T-cell (primary cell): ENCODE data around the gene MRC2. TPM values are rescaled to one million over a fixed set of nuclear protein-coding genes. Genes with fewer than 3 reads are reported as not detected.

Experiments used
- ATAC-seq, 4 experiments: fragments of 200-7000 bp in 3 of 4; fragments of 150-1000 bp in 1 of 4; cut with Tn5 transposase; replicated peaks in 1 of 4; 1 replicate in 3 of 4; 2 replicates in 1 of 4; pipeline ENCODE4 v1.10.0; 2021; ENCODE audit warnings: moderate library complexity in 3 of 4, mild to moderate bottlenecking in 2 of 4, moderate number of reproducible peaks in 1 of 4
- CTCF ChIA-PET, 2 donors: fragments of 300-600 bp; sonication (Branson Sonifier 250); formaldehyde crosslinking; loops; one replicate each; lab custom pipeline; 2022; ENCODE audit warnings: antibody characterized with exemption in 2 of 2; lab: Charles Lee
- POLR2A ChIA-PET, 2 donors: fragments of 300-600 bp; sonication (Branson Sonifier 250); formaldehyde crosslinking; loops; one replicate each; lab custom pipeline; 2022; ENCODE audit warnings: antibody characterized with exemption in 2 of 2; lab: Charles Lee
- DNase-seq, 35 experiments: peaks; one replicate each; pipeline versions ENCODE4 v3.0.0 to v3.0.0-alpha.2; 2013 to 2023
- H3K27ac ChIP-seq: one replicate; pipeline ENCODE4 v1.5.1; 2013; ENCODE audit warnings: low read length
- H3K27me3 ChIP-seq, 2 experiments: replicated peaks in 1 of 2; 1 replicate in 1 of 2; 2 replicates in 1 of 2; pipeline versions ENCODE4 v1.6.1 to v1.7.0; 2013; ENCODE audit warnings: low read length in 1 of 2, mixed read lengths in 1 of 2; ENCODE audit not compliant: control insufficient read depth in 2 of 2, insufficient read depth in 2 of 2; ENCODE audit errors: extremely low read depth in 1 of 2
- H3K36me3 ChIP-seq, 2 donors: 1 replicate in 1 of 2; 2 replicates in 1 of 2; pipeline versions ENCODE4 v1.6.1 to v1.7.0; 2013; ENCODE audit warnings: low read length in 1 of 2; ENCODE audit not compliant: control insufficient read depth in 2 of 2, insufficient read depth in 1 of 2; ENCODE audit errors: extremely low read depth in 1 of 2
- H3K4me1 ChIP-seq, 2 experiments: 1 replicate in 1 of 2; 2 replicates in 1 of 2; pipeline versions ENCODE4 v1.6.1 to v1.7.0; 2013; ENCODE audit warnings: low read length in 2 of 2, mixed read lengths in 1 of 2; ENCODE audit not compliant: insufficient read depth in 2 of 2, control insufficient read depth in 1 of 2; ENCODE audit errors: extremely low read depth in 1 of 2
- H3K4me3 ChIP-seq, 2 donors: 1 replicate in 1 of 2; 2 replicates in 1 of 2; pipeline versions ENCODE4 v1.5.1 to v1.7.0; 2013; ENCODE audit warnings: mild to moderate bottlenecking in 2 of 2, low read length in 1 of 2, moderate library complexity in 1 of 2; ENCODE audit not compliant: control insufficient read depth in 1 of 2; ENCODE audit errors: extremely low read depth in 1 of 2
- H3K9me3 ChIP-seq: 2 replicates; pipeline ENCODE4 v1.7.0; 2013
- H3K27ac Mint-ChIP-seq, 2 donors: one replicate each; pipeline ENCODE4 v1.8.0; 2020 to 2021; ENCODE audit warnings: mild to moderate bottlenecking in 2 of 2, mixed read lengths in 2 of 2
- H3K27me3 Mint-ChIP-seq, 2 donors: one replicate each; pipeline ENCODE4 v1.8.0; 2021 to 2022; ENCODE audit warnings: mixed read lengths in 2 of 2
- H3K36me3 Mint-ChIP-seq: one replicate; pipeline ENCODE4 v1.8.0; 2021; ENCODE audit warnings: mixed read lengths
- H3K4me1 Mint-ChIP-seq, 3 donors: one replicate each; pipeline ENCODE4 v1.8.0; 2020 to 2022; ENCODE audit warnings: mixed read lengths in 3 of 3, mild to moderate bottlenecking in 1 of 3
- H3K4me3 Mint-ChIP-seq, 3 donors: one replicate each; pipeline ENCODE4 v1.8.0; 2020 to 2022; ENCODE audit warnings: mild to moderate bottlenecking in 3 of 3, mixed read lengths in 3 of 3, moderate library complexity in 3 of 3
- H3K9me3 Mint-ChIP-seq, 3 donors: one replicate each; pipeline ENCODE4 v1.8.0; 2020 to 2022; ENCODE audit warnings: mixed read lengths in 3 of 3
- WGBS: methylation state at CpG from one replicate; pipeline ENCODE4 v1.1.5; 2013; ENCODE audit warnings: missing lambda C conversion rate; ENCODE audit not compliant: insufficient coverage; 5-methylcytosine and 5-hydroxymethylcytosine counted together
- total RNA-seq, 35 experiments: library from RNA in 6 of 35; stranded (reverse) in 6 of 35; fragments of 120-200 nt in 1 of 35; gene quantifications; one replicate each; pipeline versions ENCODE4 v1.2.1 to v1.2.4 and lab custom pipeline; 2013 to 2026

The MRC2 gene
- total RNA-seq, 5 donors from 2014 or later (not counting 1 experiment from before 2014, with no cell fraction given) = 4.0 to 7.6 (median 5.2) TPM

DNA sequence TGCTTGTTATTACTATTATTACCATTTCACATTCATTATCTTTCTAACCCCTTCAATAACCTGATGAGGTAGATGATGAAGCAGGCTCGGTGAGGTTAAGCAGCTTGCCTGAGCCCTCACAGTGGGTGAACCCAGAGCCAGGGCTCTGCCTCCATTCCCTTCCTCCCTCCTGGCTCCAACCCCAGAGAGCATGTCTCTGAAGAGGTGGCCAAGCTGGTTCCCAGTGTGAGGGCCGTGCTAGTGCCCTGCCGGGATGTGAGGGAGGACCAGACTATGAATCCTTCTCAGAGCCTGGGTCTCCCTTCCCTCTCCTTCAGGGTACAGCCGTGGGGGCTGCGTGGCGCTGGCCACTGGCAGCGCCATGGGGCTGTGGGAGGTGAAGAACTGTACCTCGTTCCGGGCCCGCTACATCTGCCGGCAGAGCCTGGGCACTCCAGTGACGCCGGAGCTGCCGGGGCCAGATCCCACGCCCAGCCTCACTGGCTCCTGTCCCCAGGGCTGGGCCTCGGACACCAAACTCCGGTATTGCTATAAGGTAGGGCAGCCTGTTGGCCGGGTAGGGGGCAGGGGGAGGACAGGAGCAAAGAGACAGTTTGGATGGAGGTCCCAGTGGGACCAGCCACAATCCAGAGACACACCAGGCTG, 49.6 kb downstream of the MRC2 start:
- H3K27me3 ChIP-seq = peaks cover 0 to 2% of the 10 kb centered on the region in 2 experiments
- ChIA-PET POLR2A (no interaction called here), CTCF (interaction anchor here in 1 of 2 donors (0.6 kb wide), 1 partner anchor 45 kb away, joined by 4 read pairs; no protein-coding TSS in a partner anchor)
- H3K36me3 ChIP-seq = no peaks in the 10 kb centered on the region
- WGBS = 86% methylated on average over 15 of the region's 18 CpGs
- no peak for ATAC-seq
- Mint-ChIP-seq H3K4me1 (peaks cover 0 to 5% (median 1%) of the 10 kb centered on the region in 3 donors), H3K4me3 (no peak overlapping the region), H3K9me3 (no peaks in the 10 kb centered on the region), H3K27me3 (no peaks in the 10 kb centered on the region), H3K27ac (no peak overlapping the region), H3K36me3 (no peaks in the 10 kb centered on the region)
- no peak overlapping the region for H3K4me3 ChIP-seq
- no peak for DNase-seq
- H3K27ac ChIP-seq = no peak overlapping the region
- no peaks in the 10 kb centered on the region for H3K4me1 ChIP-seq
- no peaks in the 10 kb centered on the region for H3K9me3 ChIP-seq

DNA sequence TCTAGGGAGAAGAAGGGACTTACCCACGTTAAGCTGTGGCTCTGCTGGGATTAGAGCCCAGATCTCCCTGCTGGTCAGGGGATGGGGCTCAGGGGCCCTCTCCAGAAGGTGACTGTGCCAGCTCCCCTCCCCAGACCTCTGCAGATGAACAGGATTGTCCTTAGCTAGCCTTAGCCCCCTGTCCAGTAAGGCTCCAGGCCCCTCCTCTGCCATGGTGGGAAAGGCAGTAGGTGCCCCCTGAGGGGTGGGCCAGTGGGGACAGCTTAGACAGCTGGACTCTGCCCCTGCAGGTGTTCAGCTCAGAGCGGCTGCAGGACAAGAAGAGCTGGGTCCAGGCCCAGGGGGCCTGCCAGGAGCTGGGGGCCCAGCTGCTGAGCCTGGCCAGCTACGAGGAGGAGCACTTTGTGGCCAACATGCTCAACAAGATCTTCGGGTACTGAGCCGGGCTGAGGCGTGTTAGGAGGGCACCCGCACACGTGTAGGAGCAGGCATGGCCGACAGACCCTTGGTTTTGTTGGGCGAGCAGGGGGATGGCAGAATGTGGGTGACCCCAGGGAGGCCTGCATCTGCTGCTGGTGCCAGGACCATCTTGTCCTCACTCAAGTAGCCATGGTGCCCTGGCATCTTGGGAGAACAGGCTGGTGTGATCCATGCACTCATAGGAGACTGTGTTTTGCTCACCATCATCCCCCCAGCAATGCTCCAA, 50.9 kb downstream of the MRC2 start:
- Histone ChIP-seq H3K4me3 (no peak overlapping the region), H3K36me3 (peaks cover 0 to 3% of the 10 kb centered on the region in 2 donors), H3K27ac (no peak overlapping the region), H3K4me1 (no peaks in the 10 kb centered on the region), H3K9me3 (no peaks in the 10 kb centered on the region), H3K27me3 (peaks cover 0 to 2% of the 10 kb centered on the region in 2 experiments)
- POLR2A ChIA-PET = no interaction called here
- no peaks in the 10 kb centered on the region for H3K4me1 Mint-ChIP-seq
- H3K9me3 Mint-ChIP-seq = no peaks in the 10 kb centered on the region
- 87% methylated on average over 9 of the region's 10 CpGs for WGBS
- H3K27ac Mint-ChIP-seq = no peak overlapping the region
- CTCF ChIA-PET = no interaction called here
- no peaks in the 10 kb centered on the region for H3K27me3 Mint-ChIP-seq
- ATAC-seq (no peak), DNase-seq (no peak)
- no peak overlapping the region for H3K4me3 Mint-ChIP-seq
- no peaks in the 10 kb centered on the region for H3K36me3 Mint-ChIP-seq

DNA sequence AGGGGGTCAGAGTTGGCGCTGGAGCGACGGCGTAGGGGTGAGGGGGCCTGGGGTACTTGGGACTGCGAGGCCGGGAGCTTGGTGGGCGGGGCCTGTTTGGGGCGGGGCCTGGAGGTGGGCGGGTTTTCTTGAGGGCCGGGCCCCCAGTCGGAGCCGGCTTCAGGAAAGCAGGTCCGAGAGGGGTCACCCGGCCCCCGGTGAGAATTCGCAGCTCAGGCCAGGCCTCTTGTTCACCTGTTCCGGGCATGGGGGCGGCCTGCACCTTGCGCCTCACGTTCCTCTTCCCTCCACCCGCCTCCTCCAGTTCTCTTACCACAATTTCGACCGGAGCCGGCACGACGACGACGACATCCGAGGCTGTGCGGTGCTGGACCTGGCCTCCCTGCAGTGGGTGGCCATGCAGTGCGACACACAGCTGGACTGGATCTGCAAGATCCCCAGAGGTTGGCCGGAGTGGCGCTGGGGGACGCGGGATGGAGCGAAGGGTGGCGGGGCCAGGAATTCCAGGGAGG, 52.5 kb downstream of the MRC2 start:
- no peak overlapping the region for H3K27ac ChIP-seq
- 94% methylated on average over 31 of the region's 37 CpGs for WGBS
- H3K9me3 ChIP-seq = no peaks in the 10 kb centered on the region
- H3K36me3 ChIP-seq = peaks cover 0 to 3% of the 10 kb centered on the region in 2 donors
- Mint-ChIP-seq H3K4me1 (no peaks in the 10 kb centered on the region), H3K4me3 (no peak overlapping the region), H3K27ac (no peak overlapping the region), H3K9me3 (no peaks in the 10 kb centered on the region), H3K36me3 (no peaks in the 10 kb centered on the region), H3K27me3 (no peaks in the 10 kb centered on the region)
- peaks cover 0 to 2% of the 10 kb centered on the region in 2 experiments for H3K27me3 ChIP-seq
- ATAC-seq (no peak), DNase-seq (no peak)
- H3K4me3 ChIP-seq = no peak overlapping the region
- H3K4me1 ChIP-seq = no peaks in the 10 kb centered on the region
- CTCF ChIA-PET = no interaction called here
- POLR2A ChIA-PET = no interaction called here

DNA sequence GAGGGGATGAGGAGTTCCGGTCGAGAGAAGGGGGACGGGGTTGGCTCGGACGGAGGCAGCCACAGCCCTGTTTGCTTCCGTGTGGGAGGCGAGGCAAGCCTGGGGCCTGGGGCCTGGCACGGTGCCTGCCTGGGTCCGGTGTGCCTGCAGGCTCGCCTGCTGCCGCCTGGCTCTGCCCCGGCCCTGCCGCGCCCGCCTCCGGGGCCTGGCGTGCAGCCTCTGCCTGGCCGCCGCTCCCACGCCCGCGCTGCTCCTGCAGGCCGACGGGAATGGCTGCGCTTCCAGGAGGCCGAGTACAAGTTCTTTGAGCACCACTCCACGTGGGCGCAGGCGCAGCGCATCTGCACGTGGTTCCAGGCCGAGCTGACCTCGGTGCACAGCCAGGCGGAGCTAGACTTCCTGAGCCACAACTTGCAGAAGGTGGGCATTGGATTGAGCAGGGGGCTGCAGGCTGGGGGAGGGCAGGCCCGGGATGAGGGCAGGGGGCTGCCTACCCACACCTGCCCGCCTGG, 53.1 kb downstream of the MRC2 start:
- WGBS = 91% methylated on average over 33 of the region's 36 CpGs
- H3K36me3 ChIP-seq = peaks cover 0 to 3% of the 10 kb centered on the region in 2 donors
- H3K27me3 Mint-ChIP-seq = no peaks in the 10 kb centered on the region
- no peak overlapping the region for H3K27ac Mint-ChIP-seq
- no peak for DNase-seq
- ChIA-PET POLR2A (no interaction called here), CTCF (no interaction called here)
- no peak overlapping the region for H3K4me3 ChIP-seq
- no peak overlapping the region for H3K27ac ChIP-seq
- no peaks in the 10 kb centered on the region for H3K4me1 ChIP-seq
- H3K27me3 ChIP-seq = no peaks in the 10 kb centered on the region
- H3K9me3 Mint-ChIP-seq = no peaks in the 10 kb centered on the region
- H3K4me1 Mint-ChIP-seq = no peaks in the 10 kb centered on the region
- no peaks in the 10 kb centered on the region for H3K9me3 ChIP-seq
- H3K4me3 Mint-ChIP-seq = no peak overlapping the region
- no peaks in the 10 kb centered on the region for H3K36me3 Mint-ChIP-seq
- ATAC-seq = no peak

DNA sequence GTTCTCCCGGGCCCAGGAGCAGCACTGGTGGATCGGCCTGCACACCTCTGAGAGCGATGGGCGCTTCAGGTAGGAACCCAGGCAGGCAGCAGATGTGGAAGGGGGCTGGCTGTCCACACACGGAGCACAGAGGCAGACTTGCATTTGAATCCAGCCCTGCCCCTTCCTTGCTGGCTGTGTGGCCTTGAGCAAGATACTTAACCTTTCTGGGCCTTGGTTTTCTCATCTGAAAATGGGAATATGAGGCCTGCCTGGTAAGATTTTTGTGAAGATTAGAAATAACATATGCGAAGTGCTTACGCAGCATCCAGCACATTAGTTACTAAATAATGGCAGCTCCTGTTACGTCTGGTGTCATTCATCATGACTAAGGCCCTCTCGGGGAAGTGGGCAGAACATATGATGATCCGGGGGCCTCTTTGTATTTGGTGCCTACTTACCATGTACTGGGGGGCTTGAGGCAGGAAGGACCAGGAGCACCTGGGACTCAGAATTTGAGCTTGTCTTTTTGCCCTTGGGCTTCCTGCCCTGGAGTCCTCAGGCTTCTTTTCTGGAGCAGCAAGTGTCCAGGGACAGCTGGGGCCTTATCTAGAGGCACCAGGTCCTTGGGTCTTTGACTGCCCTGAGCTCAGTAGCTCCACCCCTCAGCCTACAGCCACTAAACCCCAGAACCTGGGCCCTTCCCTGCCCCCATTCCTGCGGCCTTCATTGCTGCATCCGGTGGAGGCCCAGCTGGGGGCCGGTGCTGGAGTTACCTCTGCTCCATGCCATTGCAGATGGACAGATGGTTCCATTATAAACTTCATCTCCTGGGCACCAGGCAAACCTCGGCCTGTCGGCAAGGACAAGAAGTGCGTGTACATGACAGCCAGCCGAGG, 53.8 kb downstream of the MRC2 start:
- Mint-ChIP-seq H3K27me3 (no peaks in the 10 kb centered on the region), H3K4me3 (no peak overlapping the region), H3K4me1 (no peaks in the 10 kb centered on the region), H3K36me3 (no peaks in the 10 kb centered on the region), H3K9me3 (no peaks in the 10 kb centered on the region), H3K27ac (no peak overlapping the region)
- no peaks in the 10 kb centered on the region for H3K4me1 ChIP-seq
- no peak for DNase-seq
- ChIA-PET POLR2A (no interaction called here), CTCF (no interaction called here)
- H3K27ac ChIP-seq = no peak overlapping the region
- no peak for ATAC-seq
- H3K27me3 ChIP-seq = no peaks in the 10 kb centered on the region
- no peaks in the 10 kb centered on the region for H3K9me3 ChIP-seq
- no peak overlapping the region for H3K4me3 ChIP-seq
- H3K36me3 ChIP-seq = peaks cover 0 to 3% of the 10 kb centered on the region in 2 donors
- 95% methylated on average over 15 of the region's 17 CpGs for WGBS

DNA sequence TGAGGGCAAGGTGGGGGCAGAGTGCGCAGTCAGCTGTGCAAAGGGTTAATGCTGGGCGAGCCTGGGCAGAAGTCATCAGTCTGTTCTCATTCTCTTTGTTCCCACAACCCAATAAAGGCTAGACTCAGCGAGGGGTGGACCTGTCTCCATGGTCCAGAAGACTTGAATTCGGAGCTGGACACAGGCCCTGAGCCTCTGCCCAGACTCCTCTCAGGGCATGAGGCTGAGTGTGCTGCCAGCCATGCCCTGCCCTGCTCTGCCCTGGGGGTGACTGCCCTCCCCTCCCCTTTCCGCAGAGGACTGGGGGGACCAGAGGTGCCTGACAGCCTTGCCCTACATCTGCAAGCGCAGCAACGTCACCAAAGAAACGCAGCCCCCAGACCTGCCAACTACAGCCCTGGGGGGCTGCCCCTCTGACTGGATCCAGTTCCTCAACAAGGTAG, 54.5 kb downstream of the MRC2 start:
- 92% methylated on average over 7 of the region's 8 CpGs for WGBS
- H3K4me1 Mint-ChIP-seq = no peaks in the 10 kb centered on the region
- ChIA-PET CTCF (no interaction called here), POLR2A (no interaction called here)
- H3K4me3 Mint-ChIP-seq = no peak overlapping the region
- Histone ChIP-seq H3K4me3 (no peak overlapping the region), H3K36me3 (peaks cover 0 to 3% of the 10 kb centered on the region in 2 donors), H3K27me3 (no peaks in the 10 kb centered on the region), H3K9me3 (no peaks in the 10 kb centered on the region), H3K4me1 (no peaks in the 10 kb centered on the region), H3K27ac (no peak overlapping the region)
- DNase-seq = no peak
- no peaks in the 10 kb centered on the region for H3K9me3 Mint-ChIP-seq
- H3K27me3 Mint-ChIP-seq = no peaks in the 10 kb centered on the region
- ATAC-seq = no peak
- no peak overlapping the region for H3K27ac Mint-ChIP-seq
- no peaks in the 10 kb centered on the region for H3K36me3 Mint-ChIP-seq
